Measurements from ENCODE around the gene SLC23A2.

SLC23A2 gene

DNA sequence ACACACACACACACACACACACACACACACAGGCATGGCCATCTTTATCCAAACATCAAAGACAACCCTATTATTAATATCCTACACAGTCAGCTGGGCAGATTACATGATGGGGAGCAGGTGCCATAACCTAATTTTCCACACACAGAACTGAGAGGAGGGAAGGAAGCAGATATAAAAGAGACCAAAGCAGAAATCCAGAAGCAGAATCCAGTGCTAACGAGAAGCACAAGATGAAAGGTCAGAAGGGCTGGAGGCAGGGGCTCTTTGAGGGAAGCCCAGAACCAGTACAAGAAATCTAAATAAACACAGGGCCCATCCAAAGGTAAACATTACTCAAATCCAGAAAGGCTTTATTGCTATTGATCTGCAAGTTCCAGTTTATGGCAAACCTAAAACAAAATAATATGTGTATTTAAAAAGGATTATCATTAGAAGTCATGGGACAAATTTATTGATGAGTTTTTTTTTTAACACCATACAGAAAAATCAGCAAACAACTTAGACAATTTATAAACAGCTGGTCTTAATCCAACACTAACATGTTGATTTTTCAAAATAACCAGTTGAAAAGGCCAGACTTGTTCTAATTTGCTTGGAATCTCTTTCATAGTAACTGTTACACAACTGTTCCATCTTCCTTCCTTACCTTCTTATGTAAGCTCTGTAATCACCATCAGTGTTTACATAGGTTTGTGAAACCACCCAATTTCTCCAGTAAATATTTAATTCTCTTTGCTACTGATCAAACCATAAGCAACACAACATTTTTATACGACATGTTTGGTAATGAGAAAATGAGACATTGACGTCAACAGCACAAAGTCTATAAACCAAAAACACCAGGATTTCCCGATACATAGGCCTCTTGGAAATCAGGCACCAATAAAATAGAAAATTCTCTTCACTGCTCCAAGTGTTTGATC, 34.2 kb downstream of the SLC23A2 start:
- DNase-seq (ENCODE audit: low read depth) = no peak

DNA sequence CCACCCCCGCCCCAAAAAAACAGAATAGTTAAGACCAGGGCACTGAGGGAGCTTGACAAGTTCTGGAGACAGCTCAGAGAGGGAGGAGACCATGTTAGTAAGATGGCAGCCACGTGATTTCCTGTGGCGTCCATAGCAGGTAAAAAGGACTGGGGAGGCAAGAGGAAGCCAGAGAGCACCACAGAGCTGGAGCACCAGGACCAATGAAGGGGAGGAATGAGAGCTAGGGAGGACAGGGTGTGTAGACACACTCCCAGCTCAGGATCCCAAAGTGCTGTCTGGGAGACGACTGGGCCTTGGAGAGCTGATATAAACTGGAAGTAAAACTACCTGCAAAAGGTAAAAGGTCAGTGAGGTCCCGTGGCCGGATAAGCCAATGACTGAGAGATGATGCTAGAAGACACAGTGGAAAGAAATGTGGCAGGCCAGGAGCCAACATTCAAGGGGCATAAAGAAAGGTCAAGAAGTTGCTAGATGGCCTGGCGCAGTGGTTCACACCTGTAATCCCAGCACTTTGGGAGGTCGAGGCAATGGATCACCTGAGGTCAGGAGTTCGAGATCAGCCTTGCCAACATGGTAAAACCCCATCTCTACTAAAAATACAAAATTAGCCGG, 39.0 kb downstream of the SLC23A2 start:
- DNase-seq (ENCODE audit: low read depth) = no peak

DNA sequence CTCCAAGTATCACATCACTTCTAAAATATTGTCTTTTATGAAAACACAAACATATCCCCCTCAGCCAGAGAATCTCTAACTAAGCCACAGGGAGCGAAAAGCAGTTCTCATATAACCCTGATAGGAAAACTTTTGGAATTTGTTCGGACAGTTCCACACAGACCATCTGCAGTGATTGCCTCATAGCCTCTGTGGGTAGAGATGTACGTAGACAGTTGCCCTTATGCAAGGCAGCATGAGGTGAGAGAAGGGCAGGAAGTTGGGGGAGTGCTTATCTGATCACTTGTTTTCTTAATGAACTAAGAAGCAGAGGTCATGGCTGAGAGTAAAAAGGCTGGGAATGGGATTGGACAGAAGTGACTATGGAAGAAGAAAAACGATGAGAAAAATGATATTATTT, 39.6 kb downstream of the SLC23A2 start:
- no peak for DNase-seq (ENCODE audit: low read depth)

DNA sequence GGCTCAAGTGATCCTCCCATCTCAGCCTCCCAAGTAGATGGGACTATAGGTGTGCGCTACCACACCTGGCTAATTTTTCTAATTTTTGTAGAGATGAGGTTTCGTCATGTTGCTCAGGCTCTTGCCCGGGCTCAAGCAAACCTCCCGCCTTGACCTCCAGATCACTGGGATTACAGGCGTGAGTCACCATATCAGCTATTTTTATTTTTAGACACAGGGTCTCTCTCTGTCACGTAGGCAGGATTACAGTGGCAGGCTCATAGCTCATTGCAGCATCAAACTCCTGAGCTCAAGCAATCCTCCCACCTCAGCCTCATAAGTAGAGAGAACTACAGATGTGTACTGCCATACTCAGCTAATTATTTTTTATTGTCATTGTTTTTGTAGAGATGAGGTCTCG, 41.7 kb downstream of the SLC23A2 start:
- DNase-seq (ENCODE audit: low read depth) = no peak

DNA sequence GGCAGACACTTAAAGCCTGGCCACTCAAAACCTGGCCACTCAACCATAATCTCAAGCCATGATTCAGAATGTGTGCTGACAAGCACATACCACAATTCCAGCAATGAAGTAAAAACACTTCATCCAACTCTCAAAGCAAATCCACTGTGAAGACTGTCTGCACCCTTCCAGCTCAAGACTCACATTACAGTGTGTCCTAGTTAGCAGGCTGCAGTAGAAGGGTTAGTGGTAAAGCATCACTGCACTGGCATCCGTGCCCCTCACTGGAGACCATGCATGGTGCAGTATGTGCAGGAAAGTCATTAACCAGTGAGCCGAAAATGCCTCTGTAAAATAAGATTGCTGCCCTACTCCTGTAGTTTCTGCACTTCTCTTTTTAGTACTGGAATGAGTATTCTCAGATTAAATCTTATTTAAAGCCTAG, 43.4 kb downstream of the SLC23A2 start:
- no peak for DNase-seq (ENCODE audit: low read depth)

DNA sequence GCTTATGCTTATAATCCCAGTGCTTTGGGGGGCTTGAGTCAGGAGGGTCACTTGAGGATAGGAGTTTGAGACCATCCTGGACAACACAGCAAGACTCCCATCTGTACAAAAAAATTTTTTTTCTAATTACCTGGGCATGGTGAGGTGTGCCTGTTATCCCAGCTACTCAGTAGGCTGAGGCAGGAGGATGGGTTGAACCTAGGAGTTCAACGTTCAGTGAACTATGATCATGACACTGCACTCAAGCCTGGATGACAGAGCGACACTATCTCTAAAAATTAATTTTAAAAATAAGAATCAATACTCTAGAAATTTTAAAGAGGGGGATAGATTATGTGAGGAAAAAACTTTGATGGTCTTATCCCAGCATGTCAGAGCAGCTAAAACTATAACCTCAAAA, 44.1 kb downstream of the SLC23A2 start:
- DNase-seq (ENCODE audit: low read depth) = no peak

DNA sequence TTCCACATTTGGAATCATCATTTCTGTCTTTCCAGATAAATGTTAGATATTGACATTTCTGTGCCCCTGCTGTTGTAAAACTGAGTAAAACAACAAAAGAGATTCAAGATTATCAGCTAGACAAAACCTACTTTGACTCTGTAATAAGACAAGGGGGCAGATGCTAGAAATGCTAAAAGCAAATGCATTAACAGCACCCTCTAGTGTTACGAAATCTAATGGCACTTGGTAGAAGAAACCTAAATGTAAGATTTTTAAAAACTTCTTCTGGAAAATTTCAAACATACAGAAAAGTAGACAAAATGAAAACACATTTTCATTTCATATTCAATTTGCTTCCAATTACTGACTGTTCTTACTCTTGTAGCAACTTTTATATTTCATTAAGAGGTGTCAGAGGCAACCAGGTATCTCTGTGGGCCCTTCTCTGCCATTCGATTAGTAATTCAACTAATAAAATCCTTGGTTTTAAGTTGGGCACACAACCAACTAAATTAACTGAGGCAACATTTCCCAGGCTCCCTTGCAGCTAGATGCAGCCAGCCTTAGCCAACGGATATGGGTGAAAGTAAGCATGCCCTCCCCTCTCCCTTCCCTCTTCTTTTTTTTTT, 45.0 kb downstream of the SLC23A2 start:
- no peak for DNase-seq (ENCODE audit: low read depth)

DNA sequence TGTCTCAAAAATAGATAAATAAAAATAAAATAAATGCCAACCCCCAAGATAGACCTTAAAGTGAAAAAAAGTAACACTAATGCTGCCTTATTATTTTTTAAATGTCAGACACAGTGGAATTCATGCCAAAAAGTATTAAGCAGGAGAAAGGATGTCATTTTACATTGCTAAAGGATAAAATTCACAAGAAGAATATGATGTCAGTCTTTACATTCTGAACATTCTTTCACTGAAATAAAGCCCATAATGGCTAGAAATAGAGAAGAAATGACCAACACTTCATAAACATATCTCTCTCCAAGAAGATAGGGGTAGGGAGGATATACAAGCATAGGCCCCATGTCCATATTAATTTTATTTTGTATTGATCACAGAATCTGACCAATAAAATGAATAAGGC, 47.4 kb downstream of the SLC23A2 start:
- no peak for DNase-seq (ENCODE audit: low read depth)

DNA sequence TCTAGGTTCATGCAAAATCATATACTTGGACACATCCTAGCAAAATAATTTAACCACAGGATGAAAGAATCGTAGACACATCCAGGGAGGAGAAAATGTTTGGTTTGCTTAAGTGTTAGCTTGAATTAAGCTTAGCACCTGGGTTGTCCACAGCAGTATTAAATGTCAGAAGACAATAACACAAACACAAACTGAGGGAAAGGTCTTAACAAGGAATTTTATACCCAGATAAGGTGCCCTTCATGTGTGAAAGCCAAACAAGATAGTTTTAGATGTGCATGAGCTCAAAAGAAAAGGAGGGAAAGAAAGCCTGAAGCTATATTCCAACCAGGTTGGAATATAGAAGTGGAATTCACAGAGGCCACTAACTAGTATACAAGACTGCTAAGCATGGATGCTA, 49.1 kb downstream of the SLC23A2 start:
- no peak for DNase-seq (ENCODE audit: low read depth)

DNA sequence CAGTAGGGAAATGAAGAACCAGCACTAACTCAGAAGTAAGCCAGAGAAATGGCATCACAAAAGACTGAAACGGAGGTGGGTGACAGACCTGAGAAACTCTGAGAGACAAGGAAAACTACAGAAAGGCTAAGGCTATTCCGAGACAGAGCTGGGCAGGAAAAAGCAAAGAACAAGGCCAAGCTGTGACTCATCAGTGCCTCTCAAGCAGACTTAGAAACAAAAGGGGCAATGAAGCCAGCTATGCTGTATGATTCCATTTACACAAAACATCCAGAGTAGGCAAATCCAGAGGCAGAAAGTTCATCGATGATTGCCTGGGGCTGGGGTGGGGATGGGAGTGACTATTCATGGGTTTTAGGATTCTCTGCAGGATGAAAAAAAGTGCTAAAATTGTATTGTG, 50.0 kb downstream of the SLC23A2 start:
- no peak for DNase-seq (ENCODE audit: low read depth)

DNA sequence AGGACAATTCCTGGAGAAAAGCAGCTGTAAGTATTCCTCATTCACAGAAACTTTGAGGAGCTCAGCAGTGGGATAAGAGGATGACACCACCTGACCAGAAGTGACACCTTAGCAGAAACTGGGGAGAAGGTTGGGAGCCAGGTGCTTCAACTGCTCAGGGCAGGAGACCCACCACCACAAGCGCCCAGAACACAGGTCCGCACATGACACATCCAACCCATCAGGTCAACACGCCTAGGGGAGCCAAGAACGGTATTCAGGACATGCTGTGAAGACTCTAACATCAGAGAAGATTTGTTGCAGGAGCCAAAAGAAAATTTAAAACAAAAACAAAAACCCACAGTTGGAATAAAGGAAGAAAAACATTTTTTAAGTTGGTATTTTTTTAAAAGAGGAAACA, 50.5 kb downstream of the SLC23A2 start:
- DNase-seq (ENCODE audit: low read depth) = no peak

DNA sequence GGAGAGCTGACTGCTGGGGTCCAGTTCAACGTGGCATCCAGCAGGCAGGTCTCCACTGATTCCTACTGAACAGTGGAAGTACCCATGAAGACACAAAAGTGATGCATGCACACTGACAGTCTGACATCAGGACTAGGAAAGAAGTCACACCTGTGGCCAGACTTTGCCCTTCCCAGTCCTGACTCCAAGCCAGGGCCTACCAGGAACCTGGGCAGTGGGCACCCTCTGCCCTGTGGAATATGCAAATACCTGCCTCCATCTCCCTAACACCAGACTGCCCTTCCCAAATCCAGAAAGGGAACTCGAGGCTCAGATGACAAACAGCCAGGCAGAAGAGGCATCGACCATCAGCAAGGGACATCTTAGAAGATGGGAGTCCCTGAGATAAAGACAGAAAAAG, 50.9 kb downstream of the SLC23A2 start:
- no peak for DNase-seq (ENCODE audit: low read depth)

DNA sequence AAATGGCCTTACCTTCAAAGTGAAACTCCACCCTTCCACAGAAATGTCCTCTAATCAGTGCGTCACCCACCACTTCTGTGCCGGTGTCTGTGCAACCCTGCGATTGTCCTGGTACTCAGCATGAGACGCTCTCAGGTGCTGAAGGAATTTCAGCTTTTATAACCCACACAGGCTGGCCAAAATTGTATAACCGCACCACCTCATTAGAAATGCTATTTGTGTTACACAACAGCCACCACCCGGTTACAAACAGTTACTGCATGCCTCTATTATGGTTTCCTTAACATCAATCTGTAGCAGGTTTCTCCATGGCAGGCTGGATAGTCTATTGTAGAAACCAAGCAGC, 51.5 kb downstream of the SLC23A2 start:
- no peak for DNase-seq (ENCODE audit: low read depth)

DNA sequence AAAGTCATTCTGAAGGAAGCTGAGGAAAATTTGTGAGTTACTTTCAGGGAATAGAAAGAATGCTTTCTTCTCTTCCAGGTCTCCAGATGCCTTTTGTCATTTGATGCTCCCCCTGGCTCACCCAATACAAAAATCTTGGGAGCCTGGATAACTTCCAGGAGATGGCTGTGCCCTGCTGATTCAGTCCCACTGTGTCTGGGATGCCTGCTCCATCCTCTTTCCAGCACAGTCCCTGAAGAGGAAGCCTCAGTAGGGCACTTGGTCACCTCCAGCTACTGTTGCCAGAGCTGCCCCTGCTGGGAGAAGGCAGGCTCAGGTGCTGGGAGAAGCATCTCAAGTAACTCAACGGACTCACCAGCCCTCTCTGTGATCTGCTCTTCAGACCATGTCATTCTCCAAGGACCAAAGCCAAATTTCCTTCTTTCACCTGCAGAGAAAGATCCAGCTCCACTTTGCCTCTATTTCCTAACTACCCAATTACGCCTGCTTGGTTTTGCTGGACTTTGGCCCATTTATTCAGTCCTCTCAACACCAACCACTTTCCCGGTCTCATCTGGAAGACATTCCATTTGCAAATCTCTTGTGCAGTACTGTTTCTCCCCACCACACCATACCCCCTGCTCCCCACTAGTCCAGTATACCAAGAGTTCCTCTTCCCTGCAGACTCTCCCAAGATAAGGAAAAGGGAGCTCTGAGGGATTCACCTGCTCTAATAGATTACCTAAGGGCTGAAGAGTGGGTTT, 53.3 kb downstream of the SLC23A2 start:
- DNase-seq (ENCODE audit: low read depth) = no peak

DNA sequence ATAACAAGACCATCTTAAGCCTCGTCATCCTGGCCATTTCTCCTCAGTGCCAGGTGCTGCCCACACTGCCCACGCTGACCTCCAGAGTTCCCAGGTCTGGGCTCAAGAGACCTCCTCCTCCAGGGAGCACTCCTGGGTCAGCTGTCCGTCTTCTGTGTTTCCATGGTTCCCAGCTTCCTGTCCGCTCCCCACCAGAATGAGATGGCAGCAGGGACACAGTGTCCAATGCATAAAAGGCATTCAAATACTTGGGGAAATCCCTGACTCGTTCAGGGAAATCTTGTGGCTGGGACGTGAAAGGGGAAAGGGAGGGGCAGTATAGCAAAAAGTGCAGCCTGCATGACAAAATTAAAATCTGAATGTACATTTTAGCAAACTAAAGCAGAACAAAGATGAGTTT, 54.3 kb downstream of the SLC23A2 start:
- no peak for DNase-seq (ENCODE audit: low read depth)

DNA sequence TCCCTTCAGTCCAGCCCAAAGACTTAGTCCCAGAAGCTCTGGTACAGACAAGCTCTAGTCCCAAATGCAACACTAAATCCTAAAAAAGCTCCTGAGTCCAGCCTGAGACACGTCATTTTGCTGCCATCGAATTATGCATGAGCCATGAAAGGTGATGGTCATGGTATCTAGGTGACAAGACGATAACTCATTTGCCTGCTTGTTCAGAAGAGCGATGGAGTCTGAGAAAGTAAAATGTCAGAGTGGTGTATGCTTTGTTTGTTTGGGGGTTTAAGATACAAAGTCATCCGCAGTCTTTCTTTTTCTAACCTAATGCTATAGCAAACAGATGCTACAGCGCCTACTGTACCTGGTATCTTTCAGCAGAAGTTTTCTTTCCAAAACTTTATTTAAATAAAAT, 54.7 kb downstream of the SLC23A2 start:
- DNase-seq (ENCODE audit: low read depth) = no peak

DNA sequence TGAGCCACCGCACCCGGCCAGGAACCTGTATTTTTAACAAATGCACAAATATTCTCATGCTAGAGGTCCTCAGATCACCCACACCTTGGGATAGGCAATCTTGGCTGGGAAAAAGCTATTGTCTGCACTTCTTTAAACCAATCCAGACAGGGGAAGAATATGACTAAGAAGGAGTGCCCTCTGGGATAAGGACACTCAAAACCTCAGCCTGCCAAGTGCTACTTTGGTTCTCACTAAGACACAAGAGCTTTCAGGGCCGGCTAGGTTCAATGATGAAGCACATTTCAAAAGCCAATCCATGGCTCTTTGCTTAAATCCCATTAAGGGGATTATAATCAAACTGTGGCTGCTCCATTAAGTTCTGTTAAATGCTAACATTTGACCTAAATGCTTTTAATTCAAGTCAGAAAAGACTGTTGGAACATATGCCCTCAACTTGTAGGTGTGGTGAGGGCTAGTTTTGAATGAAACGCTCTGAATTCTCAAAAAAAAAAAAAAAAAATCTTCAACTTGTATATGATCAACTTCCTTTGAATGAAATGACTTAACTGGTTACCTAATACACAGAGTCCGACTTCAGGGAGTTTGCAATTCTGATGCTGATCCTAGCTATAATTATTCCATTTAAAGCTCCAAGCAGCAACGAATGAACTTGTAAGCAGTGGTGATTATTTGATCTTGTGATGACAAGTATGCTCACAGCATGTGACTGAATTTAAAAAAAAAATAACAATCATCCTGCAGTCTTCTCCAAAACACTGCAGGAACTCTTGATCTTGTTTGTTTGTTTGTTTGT, 56.6 kb downstream of the SLC23A2 start:
- DNase-seq (ENCODE audit: low read depth) = no peak

DNA sequence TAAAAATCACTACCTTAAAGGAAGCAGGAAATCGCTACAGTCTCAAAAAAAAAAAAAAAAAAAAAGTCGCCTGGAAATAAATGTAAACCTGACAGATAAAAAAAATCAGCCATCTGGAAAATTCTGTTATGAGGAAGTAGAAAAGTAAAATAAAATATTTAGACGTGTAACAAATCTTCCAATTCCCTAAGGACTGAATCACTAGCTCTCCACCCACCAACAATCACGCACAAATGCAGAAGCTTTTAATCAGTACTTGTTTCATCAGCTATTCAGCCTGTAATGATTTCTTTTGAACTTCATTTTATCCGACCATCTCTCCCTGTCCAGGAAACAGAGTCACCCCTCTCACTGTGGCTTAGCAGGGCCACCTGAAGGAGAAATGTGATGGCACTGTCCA, 59.0 kb downstream of the SLC23A2 start:
- no peak for DNase-seq (ENCODE audit: low read depth)

DNA sequence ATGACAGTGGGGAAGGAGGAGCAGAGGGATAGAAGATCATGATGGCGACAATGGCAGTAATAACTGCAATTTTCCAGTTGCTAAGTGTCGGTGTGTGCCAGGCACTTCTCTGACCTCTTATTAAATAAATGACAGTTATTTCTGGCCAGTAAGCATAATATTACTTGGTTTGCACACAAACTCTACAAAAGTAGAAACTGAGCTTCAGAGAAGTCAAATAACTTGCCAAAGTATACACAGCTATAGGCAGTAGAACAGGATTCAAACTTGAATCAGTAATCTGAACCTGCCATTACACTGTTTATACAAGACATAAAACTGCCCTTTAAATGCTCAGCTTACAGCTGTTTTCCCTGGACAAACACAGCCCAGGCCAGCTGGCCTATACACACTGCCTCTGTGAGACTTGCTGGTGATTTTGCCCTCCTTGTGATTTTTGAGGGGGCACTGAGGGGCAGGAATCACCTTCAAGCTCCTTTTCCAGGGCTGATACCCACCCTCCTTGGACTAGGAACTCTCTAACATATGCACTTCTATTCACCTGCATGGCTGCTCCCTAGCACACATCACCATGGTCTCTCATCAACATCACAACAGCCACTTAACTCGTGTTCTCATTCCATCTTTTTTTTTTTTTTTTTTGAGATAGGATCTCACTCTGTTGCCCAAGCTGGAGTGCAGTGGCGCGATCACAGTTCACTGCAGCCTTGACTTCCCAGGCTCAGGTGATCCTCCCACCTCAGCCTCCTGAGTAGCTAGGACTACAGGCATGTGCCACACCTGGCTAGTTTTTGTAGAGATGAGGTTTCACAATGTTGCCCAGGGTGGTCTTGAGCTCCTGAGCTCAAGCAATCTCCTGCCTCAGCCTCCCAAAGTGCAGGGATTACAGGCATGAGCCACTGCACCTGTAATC, 63.6 kb downstream of the SLC23A2 start:
- no peak for DNase-seq (ENCODE audit: low read depth)

DNA sequence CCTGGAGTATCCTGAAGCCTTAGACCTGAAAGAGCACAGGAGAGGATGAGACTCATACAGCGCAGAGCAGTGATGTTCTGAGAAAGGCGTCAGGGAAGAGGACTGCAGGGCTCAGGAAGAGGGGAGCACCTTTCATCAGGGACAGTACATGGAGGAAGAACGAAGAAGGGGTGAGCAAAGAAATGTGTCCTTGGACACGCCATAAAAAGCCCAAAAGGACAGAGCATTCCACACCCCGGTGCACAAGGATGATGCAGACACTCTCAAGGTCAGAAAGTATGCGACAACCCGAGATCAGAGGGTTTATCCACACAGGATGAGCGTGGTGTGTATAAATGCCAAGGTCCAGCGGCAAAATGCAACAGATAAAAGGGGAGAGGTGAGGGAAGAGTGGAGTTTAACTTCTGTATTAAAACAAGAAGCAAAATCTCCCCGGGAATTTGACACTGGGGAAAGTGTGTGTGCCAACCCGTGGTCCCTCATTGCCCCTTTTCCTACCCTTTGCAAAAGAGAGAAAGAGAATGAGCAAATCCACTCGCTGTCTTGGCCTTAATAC, 64.4 kb downstream of the SLC23A2 start:
- DNase-seq (ENCODE audit: low read depth) = no peak
